Right renal cortex interstitium (tissue), 3 donors: ENCODE results near the gene ARHGAP12. TPM values are rescaled to one million over a fixed set of nuclear protein-coding genes. Genes with fewer than 3 reads are reported as not detected.

Source experiments
- DNase-seq, 3 donors: peaks; one replicate each; pipeline ENCODE4 v3.0.0-alpha.2; 2013; ENCODE audit warnings: low read depth in 3 of 3, low spot score in 2 of 3
- polyA plus RNA-seq, 3 donors: library from polyadenylated mRNA; unstranded; fragments of 120-200 nt; gene quantifications; one replicate each; pipeline ENCODE4 v1.2.1, GENCODE V29; 2013; ENCODE audit not compliant: insufficient read length in 3 of 3

Gene ARHGAP12
- polyA plus RNA-seq, 3 donors: 33.9 to 36.8 (median 35.1) TPM

DNA sequence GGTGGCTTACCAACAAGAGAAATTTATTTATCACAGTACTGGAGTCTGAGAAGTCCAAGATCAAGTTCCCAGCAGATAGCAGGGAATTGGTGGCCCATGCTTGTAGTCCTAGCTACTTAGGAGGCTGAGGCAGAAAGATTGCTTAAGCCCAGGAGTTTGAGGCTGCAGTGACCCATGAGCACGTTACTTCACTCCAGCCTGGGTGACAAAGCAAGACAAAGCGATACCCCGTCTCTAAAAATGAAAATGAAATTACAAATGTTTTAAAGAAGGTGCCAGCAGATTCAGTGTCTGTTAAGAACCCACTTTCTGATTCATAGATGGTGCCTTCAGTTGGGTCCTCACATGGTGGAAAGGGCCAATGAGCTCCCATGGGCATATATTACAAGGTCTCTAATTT is 20.6 kb upstream of the ARHGAP12 start:
- no peak for DNase-seq

DNA sequence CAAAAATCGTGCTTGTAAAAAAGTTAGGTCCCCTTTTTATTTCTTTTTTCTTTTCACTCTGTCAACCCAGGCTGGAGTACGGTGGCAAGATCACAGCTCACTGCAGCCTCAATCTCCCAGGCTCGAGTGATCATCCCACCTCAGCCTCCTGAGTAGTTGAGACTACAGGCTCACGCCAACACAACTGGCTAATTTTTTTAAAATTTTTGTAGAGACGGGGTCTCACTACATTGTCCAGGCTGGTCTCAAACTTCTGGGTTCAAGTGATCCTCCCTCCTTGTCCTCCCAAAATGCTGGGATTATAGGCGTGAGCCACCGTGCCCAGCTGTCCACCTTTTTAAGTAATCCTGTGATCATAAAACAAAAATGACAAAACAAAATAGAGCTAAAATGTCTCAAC is 19.4 kb upstream of the ARHGAP12 start:
- DNase-seq: no peak

DNA sequence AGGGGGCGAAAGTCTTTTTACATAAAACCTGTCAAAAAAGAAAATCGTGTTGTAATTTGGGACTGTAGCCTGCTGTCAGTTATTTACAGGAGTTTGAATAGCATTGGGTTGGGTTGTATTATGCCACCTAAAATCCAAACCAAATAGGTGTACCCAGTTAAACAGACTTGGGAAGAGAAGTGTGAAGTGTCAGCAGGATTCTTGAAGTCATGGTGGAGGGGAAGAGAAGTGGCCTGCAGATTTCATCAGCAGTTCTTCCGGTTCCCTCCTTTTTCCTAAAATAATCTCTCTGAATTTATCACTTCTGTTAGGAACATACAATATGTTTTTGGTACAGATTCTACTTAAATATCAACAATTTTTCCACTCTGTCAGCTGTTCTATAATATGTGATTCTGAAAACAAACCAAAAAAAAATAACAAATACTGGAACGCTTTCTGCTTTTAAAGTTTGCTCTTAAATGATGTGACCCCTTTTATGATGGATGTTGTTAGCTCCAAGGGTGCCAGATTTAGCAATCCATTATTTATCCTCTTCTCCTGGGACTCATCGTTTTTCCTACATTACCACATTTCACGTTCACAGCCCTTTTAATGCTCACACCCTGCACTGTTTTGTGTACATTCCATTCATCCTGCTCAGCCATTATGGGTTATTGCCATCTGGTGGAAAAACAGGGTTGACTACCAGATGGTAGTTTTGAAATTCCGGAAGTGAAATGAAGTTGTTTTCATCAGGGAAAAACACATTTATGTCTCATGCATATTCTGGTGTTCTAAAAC is 18.7 kb upstream of the ARHGAP12 start:
- DNase-seq: no peak

DNA sequence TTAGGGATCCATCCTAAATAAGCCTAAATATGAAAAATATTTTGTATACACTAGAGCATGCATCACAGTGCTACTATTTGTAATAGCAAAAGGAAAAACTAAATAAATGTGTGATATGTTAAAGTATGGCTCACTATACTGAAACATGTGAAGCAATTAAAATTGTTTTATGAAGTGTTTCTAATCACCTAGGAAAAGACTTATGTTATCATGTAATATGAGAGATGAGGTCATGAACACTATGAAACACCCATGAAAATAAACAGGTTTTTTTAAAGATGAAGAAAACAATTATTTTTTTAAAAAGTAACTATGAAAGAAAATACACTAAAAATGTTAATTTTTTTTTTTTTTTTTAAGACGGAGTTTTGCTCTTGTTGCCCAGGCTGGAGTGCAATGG is 16.8 kb upstream of the ARHGAP12 start:
- no peak for DNase-seq

DNA sequence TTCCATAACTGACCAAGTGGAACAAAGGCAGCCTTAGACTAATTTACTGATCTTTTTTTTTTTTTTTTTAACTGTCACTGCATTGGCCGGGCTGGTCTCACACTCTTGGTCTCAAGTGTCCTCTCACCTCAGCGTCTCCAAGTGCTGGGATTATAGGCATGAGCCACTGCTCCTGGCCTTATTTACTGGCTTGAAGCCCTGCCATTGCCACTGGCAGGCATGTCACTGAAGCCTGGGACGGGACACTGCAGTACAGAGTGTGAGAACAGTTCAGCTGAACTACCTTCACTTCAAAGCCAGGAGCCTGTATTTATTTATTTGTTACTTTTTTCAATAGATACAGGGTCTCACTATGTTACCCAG is 15.4 kb upstream of the ARHGAP12 start:
- no peak for DNase-seq

DNA sequence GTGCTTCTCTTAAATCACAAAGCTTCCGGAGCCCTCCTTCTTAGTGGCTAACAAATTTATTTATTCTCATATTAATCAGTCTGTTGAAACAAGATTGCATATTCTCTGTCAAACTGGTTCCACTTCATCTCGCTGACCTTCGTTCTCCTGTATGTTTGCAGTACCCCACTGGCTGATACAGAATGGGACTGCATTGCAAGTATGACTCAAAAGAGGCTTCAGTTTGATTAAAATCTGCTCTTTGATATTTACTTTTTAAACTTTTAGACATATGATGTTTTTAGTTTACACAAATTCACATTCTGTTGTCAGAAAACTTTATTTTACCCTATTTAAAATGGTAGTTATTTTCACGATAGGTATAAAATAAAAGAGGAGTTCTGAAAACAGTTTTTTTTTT is 14.3 kb upstream of the ARHGAP12 start:
- no peak for DNase-seq

DNA sequence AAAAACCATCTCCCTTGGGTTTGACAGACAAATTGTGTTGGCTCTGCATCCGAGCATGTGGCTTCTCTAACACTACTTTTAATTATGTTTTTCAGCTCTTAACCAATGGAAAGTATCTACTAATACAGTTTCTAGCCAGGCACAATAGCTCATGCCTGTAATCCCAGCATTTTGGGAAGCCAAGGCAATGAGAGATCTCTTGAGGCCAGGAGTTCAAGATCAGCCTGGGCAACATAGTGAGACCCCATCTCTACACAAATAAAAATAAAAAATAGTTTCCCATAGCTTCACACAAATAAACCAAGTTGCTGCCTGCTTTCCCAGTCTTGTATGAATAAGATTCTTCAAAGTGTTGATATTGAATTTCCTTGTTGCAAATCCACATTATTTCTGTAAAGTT is 13.8 kb upstream of the ARHGAP12 start:
- no peak for DNase-seq

DNA sequence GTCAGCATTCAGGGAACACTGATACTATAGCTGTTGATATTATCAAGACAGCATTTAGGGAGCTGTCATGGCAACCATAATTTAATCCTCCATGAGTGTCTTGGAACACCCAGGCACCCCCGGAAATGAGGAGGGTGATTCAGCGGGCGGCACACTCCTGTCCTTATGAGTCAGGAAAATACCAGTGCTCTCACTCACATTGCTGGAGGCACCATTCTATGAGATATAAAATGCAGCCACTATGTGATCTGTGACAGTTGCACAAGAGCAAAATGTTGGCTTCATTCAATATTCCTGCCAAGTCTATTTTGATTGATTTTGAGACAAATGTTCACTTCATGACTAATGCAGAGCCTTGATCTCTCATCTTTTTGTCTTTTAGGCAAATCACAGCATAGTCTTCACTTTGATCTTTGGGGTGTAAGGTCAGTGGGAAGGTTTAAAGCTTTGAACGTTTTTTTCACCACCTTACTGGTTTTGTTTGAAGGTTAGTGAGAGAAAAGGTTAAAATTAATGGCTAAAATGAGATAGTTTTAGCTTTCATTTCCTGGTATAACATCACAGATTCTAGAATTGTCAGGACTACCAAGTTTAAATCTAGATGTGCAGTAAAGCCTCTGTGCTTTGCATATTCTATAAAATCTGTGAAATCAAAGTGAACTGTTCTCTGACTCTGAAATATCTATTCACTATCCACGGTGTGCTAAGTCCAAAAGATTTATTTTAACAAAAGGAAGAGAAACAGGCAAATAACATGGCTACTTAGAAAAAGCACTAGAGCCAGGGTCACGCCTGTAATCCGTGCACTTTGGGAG is 12.4 kb upstream of the ARHGAP12 start:
- DNase-seq: no peak

DNA sequence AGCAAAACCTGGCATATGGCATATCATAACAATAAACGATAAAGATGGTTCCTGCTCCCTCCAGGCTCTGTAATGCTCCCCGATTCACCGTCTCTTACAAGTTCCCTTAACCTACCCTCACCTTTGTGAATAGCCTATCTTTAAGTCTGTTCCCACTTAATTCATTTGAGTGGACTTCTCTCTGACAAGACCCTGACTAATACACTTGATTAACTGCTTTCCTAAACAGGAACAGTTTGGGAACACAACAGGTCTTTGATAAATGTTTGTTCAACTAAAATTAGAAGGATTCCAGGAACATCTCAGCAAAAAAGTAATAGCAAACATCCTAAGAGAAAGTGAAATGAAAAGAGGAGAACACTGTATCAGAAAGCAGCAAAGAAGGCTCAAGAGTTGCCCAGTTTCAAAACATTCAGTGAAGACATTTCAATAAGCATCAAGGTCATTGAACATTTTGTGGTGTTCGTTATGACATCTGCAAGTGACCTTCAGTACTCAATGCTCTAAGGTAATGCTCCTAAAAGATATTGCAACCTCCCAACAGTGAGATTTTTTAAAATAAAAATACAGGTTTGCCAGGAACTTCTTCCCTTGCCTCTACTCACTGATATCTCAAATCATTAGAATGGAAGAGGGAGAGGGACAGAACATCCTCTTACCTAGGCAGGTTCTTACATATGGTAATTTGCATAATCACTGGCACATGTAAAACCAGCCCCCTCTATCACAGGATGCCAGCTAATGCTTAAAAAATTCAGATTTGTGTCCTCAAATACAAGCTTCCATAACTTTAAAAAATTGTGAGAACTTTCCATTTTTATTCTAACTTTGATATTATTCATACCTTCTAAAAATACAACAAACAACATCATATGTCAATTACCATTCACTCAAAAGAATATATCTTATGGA is 11.4 kb upstream of the ARHGAP12 start:
- no peak for DNase-seq

DNA sequence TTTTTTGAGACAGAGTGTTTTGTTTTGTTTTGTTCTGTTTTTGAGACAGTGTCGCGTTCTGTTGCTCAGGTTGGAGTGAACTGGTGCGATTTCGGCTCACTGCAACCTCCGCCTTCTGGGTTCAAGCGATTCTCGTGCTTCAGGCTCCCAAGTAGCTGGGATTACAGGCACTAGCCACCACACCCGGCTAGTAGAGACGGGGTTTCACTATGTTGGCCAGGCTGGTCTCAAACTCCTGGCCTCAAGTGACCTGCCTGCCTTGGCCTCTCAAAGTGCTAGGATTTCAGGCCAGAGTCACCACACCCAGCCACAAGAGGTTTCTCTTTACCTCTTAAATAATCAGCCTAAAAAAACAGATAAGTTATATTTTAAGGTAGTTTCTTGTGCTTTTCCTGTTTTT is 8.7 kb upstream of the ARHGAP12 start:
- no peak for DNase-seq

DNA sequence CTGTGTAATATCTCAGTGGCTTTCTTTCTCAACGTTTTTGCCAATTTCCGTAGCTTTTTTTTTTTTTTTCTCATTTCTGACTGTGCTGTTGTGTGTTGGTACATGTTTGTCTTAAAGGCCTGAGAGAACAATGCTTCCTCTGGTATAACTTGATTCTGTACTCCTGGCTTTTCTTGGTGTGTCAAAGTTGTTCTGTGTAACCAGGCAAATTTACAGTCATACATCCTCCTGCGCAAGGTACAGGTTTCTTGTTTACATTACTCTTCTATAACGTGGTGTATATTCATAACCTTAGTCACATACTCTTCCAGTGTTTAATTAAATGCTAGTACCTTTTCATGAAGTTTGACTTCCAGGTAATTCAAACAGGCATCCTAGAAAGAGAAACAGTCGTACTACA is 8.3 kb upstream of the ARHGAP12 start:
- no peak for DNase-seq

DNA sequence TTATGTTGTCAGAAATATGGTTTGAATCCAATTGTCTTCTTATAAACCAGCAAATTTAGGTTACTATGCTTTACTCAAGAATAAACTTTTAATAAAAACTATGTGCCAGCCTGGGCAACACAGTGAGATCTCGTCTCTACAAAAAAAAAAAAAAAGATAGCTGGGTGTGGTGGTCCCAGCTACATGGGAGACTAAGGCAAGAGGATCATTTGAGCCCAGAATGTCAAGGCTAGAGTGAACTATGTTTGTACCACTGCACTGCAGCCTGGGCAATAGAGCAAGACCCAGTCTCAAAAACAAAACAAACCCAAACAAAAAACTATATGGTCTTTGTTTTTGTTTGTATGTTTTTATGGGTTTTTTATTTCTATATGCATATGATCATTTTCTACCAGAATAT is 7.5 kb upstream of the ARHGAP12 start:
- no peak for DNase-seq

DNA sequence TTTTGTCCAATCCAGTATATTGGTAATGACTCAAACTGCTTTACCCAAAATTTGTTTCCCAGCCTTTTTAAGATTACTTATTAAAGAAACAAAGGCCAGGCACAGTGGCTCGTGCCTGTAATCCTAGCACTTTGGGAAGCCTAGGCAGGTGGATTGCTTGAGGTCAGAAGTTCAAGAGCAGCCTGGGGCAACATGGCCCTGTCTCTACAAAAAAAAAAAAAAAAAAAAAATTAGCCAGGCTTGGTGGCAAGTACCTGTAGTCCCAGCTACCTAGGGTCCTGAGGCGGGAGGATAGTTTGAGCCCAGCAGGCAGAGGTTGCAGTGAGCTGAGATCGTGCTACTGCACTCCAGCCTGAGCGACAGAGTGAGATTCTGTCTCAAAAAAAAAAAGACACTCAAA is 7.0 kb upstream of the ARHGAP12 start:
- DNase-seq: no peak

DNA sequence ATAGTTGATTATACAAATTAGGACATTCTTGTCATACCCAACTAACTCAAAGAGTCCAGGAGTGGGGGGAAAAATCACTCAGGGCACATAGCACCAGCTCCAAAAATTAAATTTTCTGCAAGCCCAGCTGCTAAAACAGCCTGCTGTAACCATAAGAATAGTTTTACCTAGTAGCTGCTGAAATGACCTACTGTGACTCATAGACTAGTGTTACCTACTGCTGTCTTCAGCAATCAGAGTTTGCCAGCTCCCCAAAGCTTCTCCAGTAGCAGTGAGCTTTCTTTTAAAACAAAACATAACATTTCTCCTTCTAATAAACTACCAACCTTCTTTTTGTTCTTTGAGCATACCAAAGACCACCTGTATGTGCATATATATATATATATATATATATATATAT is 4.2 kb upstream of the ARHGAP12 start:
- no peak for DNase-seq

DNA sequence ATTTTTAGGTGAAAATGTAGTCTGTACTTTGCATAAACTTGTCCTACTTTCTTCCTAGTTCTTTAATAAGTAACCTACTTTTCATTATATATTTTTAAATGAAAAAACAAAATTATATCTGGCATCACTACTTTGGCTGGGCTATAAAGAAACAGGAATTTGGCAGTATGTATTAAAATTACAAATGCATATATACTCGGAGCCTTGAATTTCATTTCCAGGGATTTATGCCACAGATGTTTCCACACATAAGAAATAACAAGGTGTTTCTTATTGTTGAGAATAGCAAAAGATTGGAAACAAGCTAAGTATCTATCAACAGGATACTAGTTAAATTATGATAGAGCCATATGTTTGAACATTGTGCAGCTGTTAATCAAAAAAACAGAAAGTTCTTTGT is 2.2 kb upstream of the ARHGAP12 start:
- no peak for DNase-seq

DNA sequence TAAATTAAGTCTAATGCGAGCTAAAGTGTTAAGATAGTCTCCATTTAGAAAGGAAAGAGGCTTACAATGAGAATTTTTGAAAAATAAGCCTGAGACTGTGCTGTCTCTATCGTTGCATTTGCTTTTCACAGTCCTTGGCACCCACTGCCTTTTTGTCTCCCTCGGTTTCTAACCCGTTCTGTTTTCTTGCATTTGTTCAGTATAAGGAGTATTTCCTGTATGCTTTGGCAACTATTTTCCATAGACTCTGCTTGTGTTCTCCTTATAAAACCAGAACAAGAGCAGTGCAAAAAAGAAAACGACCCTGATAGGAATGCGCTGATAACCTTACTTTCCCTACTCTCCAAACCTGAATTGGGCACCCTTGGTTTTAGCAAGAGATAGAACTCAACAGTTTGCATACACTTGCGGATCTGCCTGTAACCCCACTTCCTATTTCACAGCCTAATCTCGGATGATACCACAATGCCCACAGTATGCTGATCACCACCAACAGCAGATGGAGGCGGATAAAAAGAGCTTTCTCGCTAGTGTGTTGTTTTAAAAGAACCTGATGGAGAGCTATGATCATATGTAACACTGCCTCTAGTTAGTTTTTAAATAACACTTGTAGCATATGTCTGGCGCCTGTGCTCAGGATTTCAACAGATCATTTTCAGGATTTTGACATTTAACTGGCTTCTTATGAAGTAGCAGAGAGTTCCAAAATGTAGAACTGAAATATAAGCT is 1.6 kb upstream of the ARHGAP12 start:
- DNase-seq: no peak

DNA sequence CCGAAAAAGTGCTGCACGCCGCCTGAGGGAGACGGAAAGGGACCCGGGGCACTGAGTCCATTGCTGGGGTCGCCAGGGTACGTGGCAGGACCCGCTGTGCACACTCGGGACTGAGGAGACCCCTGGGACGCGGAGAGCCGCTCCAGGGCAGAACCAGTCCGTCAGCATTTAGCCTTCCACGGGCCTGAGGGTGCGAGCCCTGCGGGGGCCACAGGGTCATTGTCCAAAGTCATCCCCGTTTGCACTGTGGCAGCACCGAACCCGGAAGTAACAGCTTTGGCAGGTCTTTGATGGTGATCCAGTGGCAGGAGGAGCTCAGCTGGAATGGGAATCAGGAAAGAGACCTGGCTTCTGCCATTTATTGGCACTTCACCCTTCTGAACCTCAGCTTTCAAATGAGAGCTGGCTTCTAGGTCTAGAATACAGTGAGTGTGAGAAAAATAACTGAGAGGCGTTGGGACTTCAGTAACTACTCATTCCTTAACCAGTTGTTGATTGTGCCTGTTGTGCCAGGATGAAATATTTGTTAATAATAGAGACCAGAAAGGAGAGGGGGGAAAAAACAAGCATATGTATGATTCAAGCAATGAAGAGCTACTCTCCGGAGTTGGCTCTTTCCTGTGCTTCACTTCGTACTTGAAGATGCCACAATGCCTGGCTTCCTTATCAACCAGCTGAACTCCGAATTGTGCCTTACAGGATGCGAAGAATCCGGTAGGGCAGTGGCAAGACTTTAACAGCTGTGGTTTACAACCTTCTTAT is 811 bp upstream of the ARHGAP12 start:
- peak in 1 of 3 donors; percentile 27 for DNase-seq

DNA sequence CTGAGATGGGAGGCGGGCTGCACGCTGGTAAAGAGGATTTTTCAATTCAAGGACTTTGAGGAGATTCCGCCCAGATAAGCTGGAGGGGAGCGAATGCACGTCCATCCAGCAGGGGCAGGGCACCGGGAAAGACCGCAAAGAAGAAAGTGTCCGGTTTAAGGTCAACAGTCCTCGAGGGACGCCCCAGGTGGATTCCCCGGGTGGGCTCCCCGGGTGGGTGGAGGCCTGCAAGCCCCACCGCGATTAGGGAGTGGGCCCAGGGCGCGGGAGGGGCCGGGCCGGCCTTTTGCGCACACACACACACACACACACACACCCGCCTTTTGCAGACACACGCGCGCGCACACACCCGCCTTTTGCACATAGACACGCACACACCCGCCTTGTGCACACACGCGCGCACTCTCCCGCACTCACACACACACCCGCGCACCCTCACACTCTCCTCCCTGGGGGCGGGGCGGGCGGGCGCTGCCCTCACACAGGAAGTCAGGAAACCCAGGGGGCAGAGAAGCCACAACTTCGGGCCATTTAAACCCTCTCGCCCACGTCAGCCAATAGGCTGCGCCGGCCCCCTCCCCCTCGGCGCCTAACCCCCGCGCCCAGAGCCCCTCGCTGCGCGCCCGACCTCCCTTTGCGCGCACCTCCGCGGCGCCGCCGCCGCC is 615 bp downstream of the ARHGAP12 start:
- DNase-seq: peak in 2 of 3 donors; percentile 35 to 39

DNA sequence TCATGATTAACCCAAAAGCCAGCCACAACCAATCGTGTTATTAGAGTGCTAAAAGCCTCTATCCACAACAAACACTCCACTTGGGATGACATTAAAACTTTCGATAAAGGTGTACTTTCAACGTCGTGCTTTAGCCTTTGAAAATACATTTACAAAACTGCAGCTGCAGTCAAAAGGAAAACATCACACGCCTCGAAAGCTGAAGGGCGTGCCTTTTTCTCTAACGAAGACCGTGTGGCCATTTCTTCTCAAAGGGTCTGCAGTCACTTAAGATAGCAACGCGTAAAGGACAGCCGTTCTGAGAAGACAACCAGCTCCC is 1.1 kb downstream of the ARHGAP12 start:
- DNase-seq: no peak
